Testis (tissue), 2 donors: ENCODE results near the gene AIRE.

Experiments used
- CTCF ChIP-seq, 3 experiments: fragments of 450-650 bp in 2 of 3; fragments of 200-600 bp in 1 of 3; sonication (generic) in 1 of 3; IDR thresholded peaks; one replicate each; pipeline ENCODE4 v1.5.1; 2016 to 2019; ENCODE audit warnings: antibody characterized with exemption in 3 of 3, mild to moderate bottlenecking in 2 of 3, moderate library complexity in 1 of 3
- POLR2A ChIP-seq: fragments of 450-650 bp; IDR thresholded peaks from one replicate; pipeline ENCODE4 v1.6.1; 2017; ENCODE audit warnings: antibody characterized with exemption, mild to moderate bottlenecking, moderate library complexity

DNA sequence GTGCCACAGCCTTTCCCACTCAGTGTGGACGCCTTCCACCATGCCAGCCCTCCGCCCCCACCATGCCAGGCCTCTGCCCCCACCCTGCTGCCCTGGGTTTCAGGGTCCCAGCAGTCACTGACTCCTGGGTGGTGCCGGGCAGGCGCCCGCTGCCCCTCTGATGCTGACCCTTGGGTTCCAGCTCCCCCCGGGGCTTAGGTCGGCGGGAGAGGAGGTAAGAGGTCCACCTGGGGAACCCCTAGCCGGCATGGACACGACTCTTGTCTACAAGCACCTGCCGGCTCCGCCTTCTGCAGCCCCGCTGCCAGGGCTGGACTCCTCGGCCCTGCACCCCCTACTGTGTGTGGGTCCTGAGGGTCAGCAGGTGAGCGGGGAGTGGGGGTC lies 7.1 kb downstream of the AIRE start:
- TF ChIP-seq POLR2A = no peak
- no peak for TF ChIP-seq CTCF (IDR thresholded peaks at IDR 0.05)
